ENCODE results near the gene DISC1.
"Not testable (repeated sequence)": the region's sequence is repeated elsewhere in the genome, so short reads cannot be mapped to it uniquely, and the experiment has no call there.

DISC1 gene

DNA sequence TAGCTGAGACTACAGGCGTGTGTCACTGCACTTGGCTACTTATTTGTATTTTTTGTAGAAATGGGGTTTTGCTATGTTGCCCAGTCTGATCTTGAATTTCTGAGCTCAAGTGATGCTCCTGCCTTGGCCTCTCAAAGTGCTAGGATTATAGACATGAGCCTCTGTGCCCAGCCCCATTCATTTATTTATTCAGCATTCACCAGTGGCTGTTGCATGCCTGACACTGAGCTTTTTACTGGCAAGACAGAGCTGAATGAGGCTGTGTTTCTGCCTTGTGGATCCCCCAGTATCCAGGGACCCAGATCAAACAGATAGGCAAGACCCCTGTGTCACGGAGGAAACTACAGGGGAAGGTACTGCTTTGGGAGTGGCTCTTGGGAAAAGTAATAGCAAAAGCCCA lies 109.4 kb downstream of the DISC1 start:
- DNase-seq: no peak

GRCh38 chr1:231736464-231736863 lies 109.9 kb downstream of the DISC1 start:
- DNase-seq: no peak

DNA sequence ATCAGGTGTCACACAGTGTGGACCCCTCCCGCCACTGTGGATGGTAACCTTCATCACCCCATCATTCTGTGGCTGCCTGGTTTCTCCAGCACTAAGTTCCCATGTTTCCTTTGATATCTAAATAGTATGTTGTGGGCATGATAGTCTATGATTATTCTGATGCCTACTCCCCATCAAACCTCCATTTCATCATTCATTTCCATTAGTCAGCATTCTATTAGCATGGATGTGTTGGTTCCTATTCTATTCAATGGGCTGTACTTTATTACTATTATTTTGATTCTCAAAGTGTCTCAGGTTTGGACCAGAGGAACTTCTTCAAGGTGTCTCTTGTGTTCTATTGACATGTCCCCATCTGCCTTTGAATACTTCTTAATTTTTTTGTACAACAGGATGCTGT lies 112.0 kb downstream of the DISC1 start:
- DNase-seq: no peak

GRCh38 chr1:231743966-231744365 lies 117.4 kb downstream of the DISC1 start:
- DNase-seq: no peak

GRCh38 chr1:231748760-231749415 lies 122.3 kb downstream of the DISC1 start:
- DNase-seq: no peak

DNA sequence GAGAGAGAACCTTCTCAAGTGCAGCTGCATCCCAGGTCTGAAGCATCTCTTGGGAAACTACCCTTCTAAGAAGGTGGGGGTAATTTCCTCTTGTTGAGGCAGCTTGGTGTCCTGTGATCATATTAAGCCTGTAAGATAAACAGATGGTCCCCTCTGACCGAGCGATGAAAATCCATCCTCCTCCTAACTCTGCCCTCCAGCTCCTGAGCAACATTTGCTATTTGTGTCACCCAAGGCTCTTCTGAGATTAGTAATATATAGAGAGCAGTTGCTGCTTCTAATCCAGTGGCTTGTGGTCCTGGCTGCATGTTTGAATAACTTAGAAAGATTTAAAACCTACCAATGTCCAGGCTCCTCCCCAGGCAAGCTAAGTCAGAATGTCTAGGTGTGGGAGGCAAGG lies 123.7 kb downstream of the DISC1 start:
- DNase-seq: no peak

DNA sequence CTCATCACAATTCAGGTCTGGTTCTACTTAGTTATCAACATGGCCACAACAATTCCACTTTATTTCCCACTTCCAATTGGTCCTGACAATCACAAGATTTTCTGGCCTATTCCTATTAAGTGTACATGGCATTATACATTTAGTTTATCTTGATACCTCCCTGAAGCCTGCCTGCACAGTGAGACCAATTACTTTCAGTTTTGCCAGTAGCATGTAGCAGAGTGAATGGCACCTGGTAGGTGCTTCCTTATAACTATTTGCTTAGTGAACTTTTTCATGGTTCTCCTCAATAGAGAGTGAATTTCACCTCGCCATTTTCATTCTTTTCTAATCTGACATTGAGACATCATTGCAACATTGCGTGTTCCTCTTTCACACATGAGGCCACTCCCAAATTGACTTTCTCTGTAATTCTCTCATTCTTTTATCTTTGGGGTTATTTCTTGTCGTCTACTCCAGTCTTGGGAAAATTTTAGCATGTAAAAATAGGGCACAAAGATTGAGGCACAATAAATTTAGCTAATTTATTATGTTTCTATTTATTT lies 124.3 kb downstream of the DISC1 start:
- no peak for DNase-seq

DNA sequence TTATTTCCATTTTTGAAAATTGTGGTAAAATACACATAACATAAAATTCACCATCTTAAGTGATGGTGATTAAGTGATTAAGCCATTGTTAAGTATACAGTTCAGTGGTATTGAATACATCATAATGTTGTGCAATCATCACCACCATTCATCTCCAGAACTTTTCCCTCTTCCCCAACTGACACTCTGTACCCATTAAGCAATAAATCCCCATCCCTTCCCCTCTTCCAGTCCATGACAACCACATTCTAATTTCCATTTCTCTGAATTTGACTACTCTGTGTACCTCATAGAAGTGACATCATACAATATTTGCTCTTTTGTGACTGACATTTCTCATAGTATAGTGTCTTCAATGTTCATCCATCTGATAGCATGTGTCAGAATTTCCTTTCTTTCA lies 124.8 kb downstream of the DISC1 start:
- no peak for DNase-seq

GRCh38 chr1:231753313-231753712 lies 126.7 kb downstream of the DISC1 start:
- DNase-seq: no peak

DNA sequence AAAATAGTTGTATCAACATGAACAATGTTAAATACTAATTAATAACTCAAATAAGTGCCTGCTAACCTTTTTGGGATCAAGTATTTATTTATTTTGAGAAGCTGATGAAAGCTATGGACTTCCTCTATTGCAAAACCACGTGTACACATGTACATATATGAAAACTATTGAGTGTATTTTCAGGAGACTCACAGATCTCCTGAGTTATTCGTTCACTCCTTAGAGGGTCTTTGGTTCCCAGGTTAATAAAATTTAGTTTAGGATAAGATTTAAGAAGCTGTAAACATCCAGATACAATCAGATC lies 130.5 kb downstream of the DISC1 start:
- DNase-seq: no peak

DNA sequence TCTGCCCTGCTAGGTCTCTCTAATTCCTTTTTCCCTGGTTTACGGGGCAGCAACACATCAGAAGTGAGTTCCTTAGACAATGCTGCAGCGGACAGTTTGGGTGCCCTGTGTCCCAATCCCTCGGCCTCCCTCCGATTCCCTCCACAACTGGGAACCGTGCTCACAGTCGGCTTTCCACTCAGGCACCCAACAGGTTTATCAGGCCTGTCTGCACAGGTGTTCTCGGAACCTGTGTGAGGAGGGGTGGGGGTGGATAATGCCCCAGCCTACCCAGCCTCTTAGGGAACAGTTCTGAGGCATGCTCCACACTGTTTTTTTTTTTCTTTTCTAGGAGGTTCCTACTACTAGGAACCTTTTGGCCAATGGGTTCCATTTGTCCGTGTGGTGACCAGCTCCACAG lies 131.2 kb downstream of the DISC1 start:
- no peak for DNase-seq

DNA sequence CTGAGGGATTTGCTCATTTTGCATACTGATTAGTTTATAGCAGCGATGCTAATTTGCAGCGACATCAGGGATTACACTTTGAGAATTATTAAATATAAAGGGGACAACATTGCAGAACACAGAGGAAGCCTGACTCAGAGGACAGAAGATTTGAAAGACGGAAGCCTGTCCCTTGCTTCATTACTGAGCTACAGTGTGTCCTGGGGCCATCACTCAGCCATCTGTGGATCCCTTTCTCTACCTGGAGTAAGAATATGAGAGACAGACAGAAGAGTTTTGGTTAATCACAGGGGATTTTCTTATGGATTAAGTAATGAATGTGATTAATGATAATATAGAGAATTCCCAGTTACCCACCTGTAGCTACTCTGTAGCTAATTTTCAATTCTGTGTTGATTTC lies 134.7 kb downstream of the DISC1 start:
- no peak for DNase-seq

- no peak for DNase-seq
Observed at GRCh38 chr1:231761747-231762541, 135.4 kb downstream of the DISC1 start.

DNA sequence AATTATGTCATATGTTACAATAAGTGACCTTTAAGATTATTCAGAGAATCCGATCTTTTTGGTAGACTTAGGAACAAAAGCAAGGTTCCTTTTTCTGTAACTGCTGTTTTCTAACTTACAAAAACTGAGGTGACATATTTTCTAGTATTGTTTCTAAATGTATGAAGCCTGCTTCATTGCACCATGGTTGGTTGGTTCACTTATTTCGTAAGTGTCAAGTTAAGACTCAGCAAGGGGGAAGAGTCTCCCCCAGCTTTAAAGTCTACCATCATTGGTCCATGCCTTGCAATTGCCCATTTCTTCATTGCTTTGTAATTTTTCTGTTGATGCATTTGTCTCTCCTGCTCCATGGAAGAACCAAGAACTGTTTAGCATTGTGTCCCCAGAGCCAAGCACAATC lies 136.9 kb downstream of the DISC1 start:
- no peak for DNase-seq

- not testable (repeated sequence) for DNase-seq
Observed at GRCh38 chr1:231765825-231766224, 139.2 kb downstream of the DISC1 start.

GRCh38 chr1:231767471-231767870 lies 140.9 kb downstream of the DISC1 start:
- no peak for DNase-seq

DNA sequence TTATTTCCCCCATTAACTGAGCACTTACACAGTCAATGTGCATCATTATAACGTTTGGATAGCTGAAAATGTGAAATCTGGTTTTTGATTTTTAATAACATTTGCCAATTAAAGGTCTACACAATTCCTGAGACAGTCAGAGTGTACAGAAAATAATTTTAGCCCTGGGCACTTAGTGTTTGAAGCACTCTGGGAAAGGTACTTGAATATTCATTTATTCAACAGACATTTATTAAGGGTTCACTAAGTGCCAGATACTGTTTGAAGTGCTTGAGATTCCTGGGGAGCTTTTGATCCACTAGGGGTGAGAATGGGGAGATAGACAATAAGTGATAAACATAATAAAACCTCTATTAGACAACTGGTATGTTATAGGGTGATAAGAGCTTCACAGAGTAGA lies 141.8 kb downstream of the DISC1 start:
- DNase-seq: no peak

GRCh38 chr1:231770506-231771175 lies 144.1 kb downstream of the DISC1 start:
- DNase-seq: no peak

- no peak for DNase-seq
Observed at GRCh38 chr1:231774719-231775335, 148.2 kb downstream of the DISC1 start.

DNA sequence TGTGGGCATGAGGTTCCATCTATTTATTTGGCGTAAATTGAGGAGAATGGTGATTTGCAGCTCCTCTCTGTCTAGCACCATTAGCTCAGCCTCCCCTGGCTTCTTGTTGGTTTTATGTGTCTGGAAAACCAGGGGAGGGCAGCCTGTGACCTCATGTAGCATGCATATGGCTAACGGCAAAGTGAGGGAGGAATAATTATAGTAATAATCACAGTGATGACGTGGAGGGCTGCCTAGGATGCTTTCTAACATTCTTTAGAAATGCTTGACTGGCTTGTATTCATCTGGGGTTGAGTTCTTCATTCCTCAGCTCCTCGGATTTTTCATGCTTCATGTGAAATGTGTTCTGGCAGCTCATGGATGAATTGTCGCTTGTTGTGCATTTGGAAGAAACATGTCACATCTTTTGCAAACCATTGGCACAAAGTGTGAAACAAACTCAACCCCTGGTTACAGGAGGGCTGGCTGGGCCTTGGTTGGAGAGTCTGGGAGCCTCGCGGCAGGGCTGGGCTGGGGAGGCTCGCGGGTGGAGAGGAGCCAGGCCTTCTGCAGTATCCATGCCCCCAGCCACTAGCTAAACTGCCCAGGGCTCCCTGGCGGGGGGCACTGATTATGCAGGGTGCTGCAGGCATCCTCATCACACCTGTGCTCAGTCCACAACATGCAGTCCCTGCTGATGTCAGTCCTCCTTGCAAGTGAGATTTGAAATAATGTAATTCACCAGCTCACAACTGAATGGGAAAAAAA lies 149.6 kb downstream of the DISC1 start:
- DNase-seq: no peak

DNA sequence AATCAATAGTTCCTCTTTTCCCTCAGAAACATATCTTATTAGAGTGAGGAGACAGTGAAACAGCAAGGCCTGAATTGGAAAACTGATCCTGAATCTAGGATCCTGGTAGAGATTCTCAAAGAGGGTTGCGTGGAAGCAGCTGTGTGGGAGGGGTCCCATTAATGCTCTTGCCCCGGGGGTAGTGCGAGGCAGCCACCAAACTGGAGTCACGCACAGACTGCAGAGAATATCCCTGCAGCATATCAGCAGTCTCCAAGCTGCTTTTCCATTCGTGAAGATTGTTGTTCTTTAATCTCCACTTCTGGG lies 150.1 kb downstream of the DISC1 start:
- DNase-seq: no peak

DNA sequence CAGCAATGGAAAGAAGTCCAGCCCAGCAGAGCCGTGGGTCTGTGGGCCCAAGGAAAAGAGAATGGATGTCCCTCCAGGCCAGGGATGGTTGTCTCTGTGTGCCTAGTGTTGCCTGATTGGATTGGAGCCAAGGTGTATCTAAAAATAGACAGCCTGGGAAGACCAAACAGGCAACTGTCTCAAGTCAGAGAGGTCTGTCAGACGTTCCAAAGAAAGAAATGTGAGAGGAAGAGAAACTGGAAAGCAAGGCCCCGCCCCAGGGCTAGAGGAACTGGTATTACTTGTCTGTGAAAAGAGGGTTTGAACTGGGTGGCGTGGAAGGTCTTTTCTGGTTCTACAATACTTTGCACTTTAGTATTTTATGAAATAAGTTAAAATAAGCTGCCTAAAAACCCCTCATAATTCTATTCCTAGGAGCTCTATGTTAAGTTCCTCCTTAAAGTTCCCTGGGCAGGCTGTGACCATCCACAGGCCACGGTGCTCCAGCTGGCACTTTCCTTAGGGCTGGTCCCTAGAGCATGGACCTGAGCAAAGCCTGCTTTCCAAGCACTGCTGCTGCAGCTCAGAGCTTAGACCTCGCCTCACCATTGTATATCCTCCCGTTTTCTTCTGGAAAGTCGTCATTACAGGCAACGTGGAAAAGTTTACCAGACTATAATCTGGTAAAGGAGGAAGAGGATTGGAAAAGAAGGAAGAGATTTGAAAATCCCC lies 151.6 kb downstream of the DISC1 start:
- DNase-seq: no peak

Measured in activated CD8-positive, alpha-beta memory T cell treated with anti-CD3 and anti-CD28 coated beads, Interleukin-2, amount 50 U/mL, for 4 hours (primary cell).